OCI-LY1 (cell line): Measurements from ENCODE around the gene TDRD12.
"Not testable (repeated sequence)": the region's sequence is repeated elsewhere in the genome, so short reads cannot be mapped to it uniquely, and the experiment has no call there.

Source experiments
- CTCF ChIP-seq: fragments of 200-600 bp; sonication (generic), shearing (Covaris generic); IDR thresholded peaks from 2 replicates; pipeline ENCODE4 v1.5.1; 2017; ENCODE audit warnings: mild to moderate bottlenecking, antibody characterized with exemption, low read length, moderate library complexity, mixed read lengths
- EZH2 ChIP-seq: fragments of 200-600 bp; sonication (generic), shearing (Covaris generic); IDR thresholded peaks from 2 replicates; pipeline ENCODE4 v1.8.0; 2017; ENCODE audit warnings: borderline replicate concordance, mixed run types, mild to moderate bottlenecking, antibody characterized with exemption, low read length, moderate library complexity, mixed read lengths

- not testable (repeated sequence) for TF ChIP-seq EZH2, CTCF
Observed at GRCh38 chr19:32867436-32867835, 147.9 kb downstream of the TDRD12 start.
